T-helper 2 cell (primary cell): ENCODE results near the gene RUNX2.
"Not testable (repeated sequence)": the region's sequence is repeated elsewhere in the genome, so short reads cannot be mapped to it uniquely, and the experiment has no call there.

Experiments
- DNase-seq, 5 experiments: peaks; one replicate each; pipeline versions ENCODE4 v3.0.0 to v3.0.0-alpha.2; 2012 to 2022

Gene RUNX2

DNA sequence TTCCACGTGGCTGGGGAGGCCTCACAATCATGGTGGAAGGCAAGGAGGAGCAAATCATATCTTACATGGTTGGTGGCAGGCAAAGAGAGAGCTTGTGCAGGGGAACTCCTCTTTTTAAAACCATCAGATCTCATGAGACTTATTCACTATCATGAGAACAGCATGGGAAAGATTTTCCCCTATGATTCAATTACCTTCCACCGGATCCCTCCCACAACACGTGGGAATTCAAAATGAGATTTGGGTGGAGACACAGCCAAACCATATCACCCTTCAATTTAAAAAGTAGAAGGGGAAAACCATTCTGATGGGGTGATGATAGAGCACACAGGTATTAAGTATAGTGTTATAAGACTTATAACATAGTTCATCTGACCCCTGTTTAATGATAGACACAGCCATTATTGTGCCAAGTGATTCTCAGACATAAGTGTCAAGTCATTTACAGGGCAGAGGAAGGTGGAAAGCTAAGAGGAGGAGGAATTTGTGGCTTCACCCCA, 232.2 kb downstream of the RUNX2 start:
- DNase-seq, result not testable (repeated sequence)

DNA sequence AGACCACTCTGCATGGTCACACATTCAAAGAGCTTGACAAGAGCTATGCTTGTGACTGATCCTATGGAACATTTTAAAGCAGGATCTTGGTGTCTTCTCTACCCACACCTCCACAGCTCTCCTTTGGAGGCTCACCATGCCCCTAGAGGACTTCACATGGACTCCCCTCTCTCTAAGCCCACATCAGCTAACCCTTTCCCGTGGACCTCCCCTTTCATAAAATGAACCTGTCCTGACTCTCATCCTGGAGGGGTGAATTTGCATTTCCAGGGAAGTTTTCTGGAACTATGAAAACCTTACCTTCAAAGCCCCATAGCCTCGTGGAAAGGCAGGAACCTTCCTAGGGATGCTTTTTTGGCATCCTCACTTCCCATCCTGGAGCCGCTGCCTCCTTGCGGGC, 234.0 kb downstream of the RUNX2 start:
- DNase-seq, result no peak

DNA sequence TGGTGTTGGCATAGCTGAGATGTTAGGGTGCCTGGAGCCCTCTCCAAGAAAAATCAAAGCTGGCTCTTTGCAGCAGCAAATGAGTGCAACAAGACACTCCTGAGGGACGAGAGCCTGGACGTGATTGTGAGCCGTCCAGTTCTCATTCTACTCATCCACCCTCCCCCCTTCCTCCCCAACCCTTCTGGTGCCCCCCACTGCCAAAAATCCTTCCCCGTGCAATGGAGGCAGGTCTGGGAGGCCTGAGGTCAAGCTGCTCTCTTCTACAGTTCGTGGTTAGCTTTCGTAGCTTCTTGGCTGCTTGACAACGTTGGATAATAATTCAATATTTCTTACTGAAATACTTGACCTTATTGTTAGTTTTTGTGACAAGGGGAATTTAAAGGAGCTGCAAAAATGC, 234.9 kb downstream of the RUNX2 start:
- DNase-seq, result no peak

- DNase-seq, result no peak
These were observed 235.7 kb downstream of the RUNX2 start for GRCh38 chr6:45563844-45564243.

- no peak for DNase-seq
These were observed 238.8 kb downstream of the RUNX2 start for GRCh38 chr6:45566882-45567281.

GRCh38 chr6:45567879-45568278, 239.7 kb downstream of the RUNX2 start:
- no peak for DNase-seq

DNA sequence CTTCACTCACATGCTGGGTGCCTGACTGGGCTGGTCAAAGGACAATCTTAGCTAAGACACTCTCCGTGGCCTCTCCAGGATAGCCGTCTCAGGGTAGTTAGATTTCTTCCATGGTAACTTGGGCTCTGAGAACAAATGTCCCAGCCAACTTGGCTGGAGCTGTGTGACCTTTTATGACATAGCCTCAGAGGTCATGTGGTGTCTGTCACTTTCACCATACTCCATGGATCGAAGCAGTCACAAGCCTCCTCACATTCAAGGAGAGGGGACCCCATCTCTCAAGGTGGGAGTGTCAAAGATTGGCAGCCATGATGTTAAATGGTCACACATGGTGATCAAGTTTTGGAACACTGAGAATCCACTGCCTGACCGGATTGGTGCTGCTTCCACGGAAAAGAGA, 240.5 kb downstream of the RUNX2 start:
- DNase-seq, result no peak

DNA sequence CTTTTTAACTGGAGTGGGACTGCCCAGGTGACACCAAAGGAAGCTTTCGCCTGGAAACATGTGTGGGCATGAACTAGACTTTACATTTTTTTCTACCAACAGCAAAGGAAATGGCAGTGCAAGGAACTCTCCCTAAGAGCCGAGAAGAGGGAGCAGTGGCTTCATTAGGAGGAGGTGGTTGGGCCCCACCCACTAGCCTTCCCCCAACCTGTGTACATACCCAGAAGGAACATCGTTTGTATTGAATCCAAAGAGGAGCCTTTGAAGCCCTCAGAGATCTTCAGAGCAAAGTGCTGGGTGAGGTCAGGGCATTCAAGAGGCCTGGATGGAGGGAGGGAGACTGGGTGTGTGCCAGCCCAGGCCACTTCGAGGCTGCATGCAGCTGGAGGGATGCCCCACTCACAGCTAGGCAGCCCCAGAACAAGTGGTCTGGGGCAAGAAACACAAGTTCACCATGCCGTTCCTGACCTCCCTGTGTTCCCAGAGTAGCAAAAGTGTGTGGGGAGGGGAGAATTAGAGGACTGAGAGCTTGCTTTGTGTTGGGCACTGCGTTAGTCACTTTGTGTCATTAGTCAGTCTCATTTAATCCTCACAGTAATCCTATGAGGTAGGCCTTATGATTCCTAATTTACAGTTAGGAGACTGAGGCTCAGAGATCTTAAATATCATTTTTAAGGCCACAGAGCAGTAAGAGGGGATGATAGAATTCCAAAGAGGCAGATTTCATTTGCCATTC, 241.2 kb downstream of the RUNX2 start:
- DNase-seq, result no peak

- DNase-seq, result no peak
These were observed 243.0 kb downstream of the RUNX2 start for GRCh38 chr6:45571159-45571558.

DNA sequence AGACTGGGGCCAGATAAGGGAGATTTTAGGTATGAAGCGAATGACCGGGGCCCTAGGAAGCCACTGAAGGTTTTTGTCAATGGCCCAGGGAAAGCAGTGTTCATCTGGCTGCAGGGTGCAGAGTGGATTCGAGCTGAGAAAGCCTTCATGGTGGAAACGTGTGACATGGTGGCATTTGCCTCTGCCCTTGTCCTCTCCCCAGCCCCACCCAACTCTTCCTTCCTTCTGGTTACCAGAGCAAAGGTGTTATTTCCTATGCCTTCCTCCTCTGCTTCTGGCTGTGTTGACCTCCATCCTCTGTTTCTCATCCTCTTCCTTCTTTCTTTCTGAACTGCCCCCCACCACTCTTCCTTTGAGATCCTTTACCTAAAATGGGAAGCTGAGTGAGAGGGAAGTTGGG, 244.7 kb downstream of the RUNX2 start:
- DNase-seq, result no peak

GRCh38 chr6:45574014-45574461, 245.9 kb downstream of the RUNX2 start:
- DNase-seq, result no peak

DNA sequence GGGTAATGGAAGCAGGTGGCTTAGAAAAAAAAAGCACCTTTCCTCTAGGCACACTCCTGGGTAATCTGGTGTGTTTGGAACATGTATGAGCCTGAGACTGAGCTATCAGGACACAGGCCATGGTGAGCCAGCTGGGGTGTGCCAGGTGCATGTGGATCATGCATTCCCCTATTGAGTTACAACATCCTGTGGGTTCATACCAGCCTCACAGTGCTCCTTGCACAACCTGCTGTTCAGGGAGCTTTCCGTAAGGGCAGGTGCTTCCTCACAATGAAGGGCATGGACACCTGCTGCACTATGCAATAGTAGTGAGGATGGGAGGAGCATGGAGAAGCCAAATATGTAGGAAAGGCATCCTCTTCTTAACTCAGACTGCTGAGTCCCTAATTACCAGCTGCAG, 246.8 kb downstream of the RUNX2 start:
- no peak for DNase-seq

- no peak for DNase-seq
These were observed 248.8 kb downstream of the RUNX2 start for GRCh38 chr6:45576648-45577624.

DNA sequence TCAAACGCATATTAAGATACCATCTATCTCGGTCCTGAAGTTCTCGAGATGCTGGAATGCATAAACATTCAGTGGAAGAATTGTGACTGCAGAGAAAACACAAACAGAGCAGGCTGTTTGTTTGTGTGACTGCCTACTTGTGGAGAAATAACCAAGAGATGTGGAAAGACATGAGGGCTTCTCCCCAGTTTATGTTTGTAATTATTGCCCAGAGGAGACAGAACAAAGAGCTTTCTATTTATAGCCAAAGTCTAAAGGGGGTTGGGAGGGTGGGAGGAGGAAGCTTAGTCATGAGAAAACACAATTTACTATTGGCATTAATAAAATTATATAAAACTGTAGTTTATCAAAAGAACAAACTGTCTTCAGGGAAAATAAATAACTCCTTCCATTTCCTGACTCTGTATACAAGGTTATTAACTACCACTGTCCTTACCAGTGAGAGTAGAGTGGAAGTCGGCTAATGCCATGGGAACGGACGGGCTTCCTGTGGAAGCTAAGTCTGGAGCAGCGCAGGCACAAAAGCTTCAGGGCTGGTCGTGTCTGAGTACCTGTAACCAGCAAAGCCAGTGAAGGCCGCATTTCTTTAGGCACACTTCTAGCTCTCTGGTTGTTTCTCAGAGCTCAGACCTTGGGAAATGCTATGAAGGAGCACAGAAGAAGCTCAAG, 249.8 kb downstream of the RUNX2 start:
- DNase-seq, result no peak

DNA sequence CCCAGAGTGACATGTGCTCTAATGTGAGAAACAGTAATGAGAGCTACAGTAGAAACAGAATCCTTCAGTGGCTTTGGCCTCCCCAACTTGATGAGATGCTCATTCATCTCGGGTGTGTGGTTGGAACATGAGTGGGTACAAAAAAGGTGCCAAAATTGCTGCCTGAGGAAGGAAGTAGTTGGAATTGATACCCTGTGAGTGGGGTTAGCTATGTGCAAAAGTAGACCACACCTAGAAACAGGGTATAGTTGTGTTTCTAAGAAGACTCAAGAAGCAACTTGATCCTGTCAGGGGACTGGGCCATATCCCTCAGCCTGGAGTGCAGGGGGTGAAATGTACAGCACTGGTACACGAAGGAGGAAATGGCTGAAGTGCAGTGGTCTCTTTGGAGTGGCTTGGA, 256.0 kb downstream of the RUNX2 start:
- DNase-seq, result peak in 2 of 5 experiments; percentile 40 to 80

DNA sequence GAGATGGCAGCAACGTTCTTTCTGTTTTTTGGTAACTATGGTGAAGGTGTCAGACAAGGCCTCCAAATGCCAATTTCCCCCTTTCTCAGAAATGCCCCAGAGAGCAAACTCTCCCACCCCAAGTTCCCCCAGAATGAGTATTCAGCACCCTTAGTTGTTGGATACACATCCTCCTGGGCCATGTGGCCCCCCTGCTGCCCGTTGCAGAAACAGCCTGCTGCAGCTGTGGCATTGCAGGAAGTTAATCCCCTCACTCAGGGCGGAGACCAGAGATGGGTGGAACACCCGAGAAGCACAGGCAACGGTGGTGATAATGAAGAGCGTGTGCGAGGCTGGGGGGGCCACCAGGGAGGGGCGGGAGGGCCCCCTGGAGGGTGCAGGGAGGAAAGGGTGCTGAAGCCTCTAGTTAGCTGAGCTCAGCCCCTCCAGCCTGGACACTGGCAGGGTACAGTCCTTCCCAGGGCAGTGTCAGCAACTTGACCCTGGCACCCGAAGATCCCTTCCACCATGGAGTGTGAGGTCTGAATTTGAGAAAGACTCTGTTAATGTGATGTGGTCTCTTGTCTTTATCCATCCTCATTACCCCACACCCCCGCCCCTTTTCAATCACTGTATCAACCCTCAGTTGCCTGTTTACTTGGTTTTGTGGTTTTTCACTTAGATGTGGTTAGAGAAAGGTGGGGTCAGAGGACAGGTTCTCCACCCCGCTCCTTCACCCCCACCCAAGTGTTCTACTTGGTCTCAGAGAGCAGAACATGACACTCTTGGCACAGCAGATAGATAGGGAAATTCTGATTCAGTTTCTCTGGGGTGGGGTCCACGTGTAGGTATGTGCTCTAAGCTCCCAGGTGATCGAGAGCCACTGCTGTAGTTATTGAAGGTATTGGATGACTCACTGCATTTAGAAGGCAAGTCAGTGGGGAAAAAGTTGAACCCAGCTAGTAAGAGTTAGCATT, 258.4 kb downstream of the RUNX2 start:
- DNase-seq, result peak in 3 of 5 experiments; percentile 50 to 97 (median 84)

DNA sequence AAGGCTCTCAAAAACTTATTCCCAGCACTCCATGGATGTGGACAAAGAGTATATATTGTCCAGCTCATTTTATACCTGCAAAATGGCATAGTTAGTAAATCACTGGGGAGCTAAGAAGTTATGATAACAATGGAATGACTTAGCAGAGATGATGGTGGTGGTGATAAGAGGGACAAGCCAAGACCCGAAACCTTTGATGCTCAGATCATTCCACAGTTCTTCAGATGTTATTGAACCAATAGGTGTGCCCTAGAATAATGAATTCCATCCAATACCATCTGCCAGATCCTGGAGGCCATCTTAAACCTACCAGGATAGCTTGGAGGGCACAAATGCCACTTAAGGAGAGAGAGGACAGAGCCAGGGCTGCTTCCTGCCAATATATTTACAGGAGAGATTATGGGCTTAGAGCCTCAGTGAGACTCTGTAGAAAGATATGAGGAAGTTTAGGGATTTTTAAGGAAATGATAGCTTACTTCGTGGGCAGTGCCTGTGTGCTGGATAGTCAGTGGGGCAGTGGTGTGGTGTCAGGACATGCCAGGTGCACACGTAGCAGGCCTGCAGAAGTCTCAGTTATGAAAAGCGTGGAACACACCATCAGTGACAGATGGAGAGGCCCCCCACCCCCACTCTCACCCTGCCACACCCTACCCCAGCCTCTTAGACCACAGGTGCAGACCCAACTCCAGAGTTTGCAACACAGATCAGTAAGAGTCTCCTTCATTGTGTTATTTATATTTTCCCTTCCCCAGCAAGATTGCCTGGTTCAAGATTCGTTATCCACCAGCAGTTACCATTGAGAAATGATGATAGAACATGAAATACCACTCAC, 259.3 kb downstream of the RUNX2 start:
- DNase-seq, result peak in 1 of 5 experiments; percentile 76

- no peak for DNase-seq
These were observed 261.2 kb downstream of the RUNX2 start for GRCh38 chr6:45589367-45589766.

DNA sequence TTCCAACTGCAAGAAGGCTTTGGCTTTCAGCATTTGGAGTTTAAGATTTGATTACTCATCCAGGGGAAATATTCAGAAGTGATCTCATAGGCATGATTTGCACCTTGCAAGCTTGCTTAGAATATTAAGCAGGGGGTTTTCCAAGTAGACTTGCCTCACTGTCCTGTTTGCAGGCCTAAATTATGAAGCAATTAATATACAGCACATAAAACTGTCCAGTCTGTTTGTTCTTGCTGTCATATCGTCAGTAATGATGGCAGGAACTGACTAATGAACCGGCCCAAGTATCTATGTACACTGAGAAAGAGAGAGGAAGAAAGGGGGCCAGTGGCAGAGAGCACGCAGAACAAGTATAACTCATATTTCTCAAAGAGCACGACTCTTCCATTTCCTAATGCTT, 262.1 kb downstream of the RUNX2 start:
- DNase-seq, result peak in 1 of 5 experiments; percentile 48

DNA sequence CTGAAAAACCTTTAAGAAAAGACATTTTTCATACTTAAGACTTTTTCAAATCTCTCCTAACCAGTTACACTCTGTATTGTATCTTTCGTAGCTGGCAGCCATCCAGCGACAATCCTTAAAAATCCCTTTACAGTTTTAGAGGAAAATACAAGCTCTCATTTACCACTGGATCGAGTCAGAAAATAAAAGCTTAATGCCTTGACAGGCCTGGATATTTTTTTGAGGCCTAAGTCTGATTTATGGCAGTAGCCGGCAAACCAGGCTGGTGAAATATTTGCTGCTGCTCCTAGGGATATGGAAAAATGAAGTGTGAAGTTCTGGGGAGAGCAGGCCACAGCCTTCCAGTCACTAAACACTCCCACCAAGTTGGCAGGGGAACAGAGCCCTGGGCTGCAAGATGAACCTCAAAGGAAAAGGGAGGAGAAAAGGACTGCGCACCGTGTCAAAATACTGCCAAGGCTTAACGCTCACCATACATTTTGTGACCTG, 262.6 kb downstream of the RUNX2 start:
- DNase-seq, result no peak

- no peak for DNase-seq
These were observed 263.2 kb downstream of the RUNX2 start for GRCh38 chr6:45591306-45591705.
